Measurements from ENCODE around the gene TMTC3.

Gene TMTC3

GRCh38 chr12:88228720-88229119, 86.6 kb downstream of the TMTC3 start:
- no peak for DNase-seq

DNA sequence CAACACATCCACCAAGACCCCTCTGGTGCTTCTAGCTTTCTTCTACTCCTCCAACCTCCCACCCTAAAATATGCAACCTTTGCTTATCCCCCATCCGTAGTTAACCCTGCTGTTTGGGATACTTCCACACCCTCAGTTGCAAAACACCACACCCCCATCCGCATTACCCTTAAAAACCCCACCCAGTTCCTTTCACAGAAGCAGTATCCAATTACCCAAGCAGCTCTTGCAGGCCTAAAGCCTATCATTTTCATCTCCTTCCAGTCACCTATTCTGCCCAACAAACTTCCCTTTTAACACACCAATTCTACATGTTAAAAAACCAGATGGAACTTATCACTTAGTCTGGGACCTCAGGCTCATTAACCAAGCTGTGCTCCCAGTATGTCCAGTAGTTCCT, 88.2 kb downstream of the TMTC3 start:
- DNase-seq, result no peak

- DNase-seq, result no peak
Measured at GRCh38 chr12:88235183-88235833, 93.2 kb downstream of the TMTC3 start.

DNA sequence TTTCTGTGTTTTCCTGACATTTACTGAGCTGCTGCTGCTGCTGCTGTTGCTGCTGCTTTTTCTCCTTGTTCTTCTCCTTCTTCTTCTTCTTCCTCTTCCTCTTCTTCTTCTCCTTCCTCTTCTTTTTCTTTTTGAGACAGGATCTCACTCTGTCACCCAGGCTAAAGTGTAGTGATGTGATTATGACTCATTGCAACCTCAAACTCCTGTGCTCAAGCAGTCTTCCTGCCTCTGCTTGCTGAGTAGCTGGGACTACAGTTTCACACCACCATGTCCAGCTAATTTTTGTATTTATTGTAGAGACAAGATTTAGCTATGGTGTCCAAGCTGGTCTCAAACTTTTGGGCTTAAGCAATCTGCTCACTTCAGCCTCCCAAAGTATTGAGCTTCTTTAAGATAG, 95.8 kb downstream of the TMTC3 start:
- no peak for DNase-seq

DNA sequence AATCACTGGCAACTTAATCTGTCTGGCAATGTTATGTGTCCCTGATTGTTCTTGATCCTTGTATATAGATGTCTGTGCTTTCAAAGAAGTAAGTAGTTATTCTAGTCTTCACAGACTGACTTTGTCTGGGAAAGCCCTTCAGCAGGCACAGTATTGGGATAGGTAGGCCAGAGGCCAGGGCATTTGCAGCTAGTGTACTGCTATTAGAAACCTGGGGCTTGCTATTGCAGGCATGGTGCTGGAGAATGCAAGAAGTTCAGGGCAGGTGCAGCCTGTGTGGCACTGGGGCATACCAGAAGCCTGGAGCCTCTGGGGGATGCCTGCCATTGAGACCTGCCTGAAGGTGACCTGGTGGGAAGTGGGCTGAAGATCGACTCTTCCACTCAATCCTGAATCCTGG, 96.3 kb downstream of the TMTC3 start:
- no peak for DNase-seq

- no peak for DNase-seq
Measured at GRCh38 chr12:88241862-88242570, 99.9 kb downstream of the TMTC3 start.

GRCh38 chr12:88242571-88242925, 100.4 kb downstream of the TMTC3 start:
- no peak for DNase-seq

GRCh38 chr12:88242939-88243338, 100.8 kb downstream of the TMTC3 start:
- DNase-seq, result no peak

DNA sequence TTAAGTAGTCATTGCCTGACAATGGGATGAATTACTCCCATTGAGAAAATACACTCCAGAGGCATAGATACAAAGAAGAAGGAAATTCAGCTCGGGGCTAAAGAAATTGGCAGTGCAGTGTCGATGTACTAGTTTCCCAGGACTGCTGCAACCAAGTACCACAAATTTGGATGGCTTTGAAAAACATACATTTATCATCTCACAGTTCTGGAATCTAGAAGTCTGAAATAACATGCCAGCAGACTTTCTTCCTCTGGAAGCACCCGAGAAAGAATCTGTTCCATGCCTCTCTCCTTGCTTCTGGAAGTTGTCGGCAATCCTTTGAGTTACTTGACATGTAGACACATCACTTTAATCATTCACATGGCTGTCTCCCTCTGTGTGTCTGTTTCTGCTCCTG, 101.9 kb downstream of the TMTC3 start:
- DNase-seq, result no peak

DNA sequence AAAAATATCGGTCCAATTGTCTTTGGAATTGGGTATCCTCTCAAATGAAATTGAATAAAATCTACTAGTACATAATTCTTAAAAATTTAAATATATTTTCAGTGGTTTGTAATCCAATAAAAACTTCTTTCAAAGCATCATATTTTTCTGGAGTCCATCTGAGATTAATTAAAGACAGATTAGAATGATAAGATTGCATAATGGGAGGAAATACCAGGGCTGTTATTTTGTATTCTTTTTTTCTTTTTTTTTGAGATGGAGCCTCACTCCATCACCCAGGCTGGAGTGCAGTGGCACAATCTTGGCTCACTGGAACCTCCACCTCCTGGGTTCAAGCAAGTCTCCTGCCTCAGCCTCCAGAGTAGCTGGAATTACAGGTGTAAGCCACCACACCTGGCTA, 103.8 kb downstream of the TMTC3 start:
- no peak for DNase-seq

DNA sequence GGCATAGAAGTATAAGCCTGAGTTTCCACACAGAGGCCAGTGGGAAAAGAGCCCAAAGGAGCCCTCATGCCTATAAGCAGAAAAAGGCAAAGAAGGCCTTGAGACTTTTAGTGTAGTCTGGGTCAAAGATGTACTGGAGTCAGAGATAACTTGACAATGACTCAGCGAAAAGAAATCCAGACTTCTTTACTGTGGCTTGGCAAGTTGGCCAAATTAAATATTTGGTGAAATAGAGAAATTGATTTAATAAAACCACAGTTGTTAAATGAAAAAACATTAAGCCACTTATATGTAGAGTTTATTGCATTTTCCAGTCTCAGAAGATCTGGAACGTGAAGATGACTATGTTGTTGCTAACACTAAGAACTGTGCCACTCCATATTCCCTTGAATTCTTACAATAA, 105.1 kb downstream of the TMTC3 start:
- DNase-seq, result no peak

- DNase-seq, result no peak
Measured at GRCh38 chr12:88248606-88249005, 106.5 kb downstream of the TMTC3 start.

Measured in 8988T (cell line).